Measurements from ENCODE around the gene GPX6.
A peak's percentile ranks its signal among the peaks of the same experiment; 100 is the strongest.
"Not testable (repeated sequence)": the region's sequence is repeated elsewhere in the genome, so short reads cannot be mapped to it uniquely, and the experiment has no call there.

GPX6 gene

DNA sequence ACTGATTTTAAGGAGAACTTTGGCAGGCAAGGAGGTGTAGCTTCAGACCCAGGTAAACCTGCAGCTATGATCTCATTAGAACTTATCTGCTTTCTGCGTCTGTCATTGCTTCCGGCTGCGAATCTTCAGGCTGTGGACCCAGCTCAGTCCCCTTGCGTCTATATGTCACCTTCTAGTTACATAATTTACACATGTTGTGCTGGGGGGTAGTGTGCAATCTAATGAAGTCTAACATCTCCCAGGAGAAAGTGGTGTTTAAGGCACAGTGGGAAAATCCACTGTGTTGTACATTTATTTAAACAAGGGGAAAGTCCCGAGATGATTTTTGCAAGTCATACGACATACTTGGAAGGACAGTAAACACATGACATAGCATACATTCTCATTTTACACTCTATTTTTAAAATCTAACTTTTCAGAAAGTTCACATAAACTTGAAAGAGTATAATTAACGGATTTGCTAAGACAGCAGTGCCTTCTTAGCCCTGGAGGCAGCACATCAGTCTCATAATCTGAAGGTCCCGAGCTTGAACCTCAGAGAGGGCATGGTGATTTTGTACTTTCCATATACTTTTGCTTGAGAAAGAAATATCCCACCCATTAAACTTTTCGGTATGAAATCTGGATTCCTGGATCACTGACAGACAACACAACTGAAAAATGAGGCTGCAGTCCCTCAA lies 35.2 kb downstream of the GPX6 start:
- no peak for DNase-seq

DNA sequence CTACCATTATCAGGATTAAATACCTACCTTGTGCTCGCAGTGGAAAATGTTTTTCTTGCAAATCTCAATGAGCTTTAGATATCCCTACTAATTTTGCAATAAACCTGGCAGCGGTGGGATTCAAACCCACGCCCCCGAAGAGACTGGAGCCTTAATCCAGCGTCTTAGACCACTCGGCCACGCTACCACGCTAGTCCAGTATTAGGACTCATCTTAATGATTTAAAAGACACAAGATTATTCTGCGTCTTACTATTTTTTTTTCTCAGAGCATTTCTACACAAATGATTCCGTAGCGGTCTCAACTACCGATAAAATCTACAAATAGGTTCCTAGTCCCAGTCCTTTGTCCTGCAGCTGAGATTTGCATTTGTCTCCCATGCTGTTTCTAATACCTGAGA lies 37.1 kb downstream of the GPX6 start:
- no peak for DNase-seq

DNA sequence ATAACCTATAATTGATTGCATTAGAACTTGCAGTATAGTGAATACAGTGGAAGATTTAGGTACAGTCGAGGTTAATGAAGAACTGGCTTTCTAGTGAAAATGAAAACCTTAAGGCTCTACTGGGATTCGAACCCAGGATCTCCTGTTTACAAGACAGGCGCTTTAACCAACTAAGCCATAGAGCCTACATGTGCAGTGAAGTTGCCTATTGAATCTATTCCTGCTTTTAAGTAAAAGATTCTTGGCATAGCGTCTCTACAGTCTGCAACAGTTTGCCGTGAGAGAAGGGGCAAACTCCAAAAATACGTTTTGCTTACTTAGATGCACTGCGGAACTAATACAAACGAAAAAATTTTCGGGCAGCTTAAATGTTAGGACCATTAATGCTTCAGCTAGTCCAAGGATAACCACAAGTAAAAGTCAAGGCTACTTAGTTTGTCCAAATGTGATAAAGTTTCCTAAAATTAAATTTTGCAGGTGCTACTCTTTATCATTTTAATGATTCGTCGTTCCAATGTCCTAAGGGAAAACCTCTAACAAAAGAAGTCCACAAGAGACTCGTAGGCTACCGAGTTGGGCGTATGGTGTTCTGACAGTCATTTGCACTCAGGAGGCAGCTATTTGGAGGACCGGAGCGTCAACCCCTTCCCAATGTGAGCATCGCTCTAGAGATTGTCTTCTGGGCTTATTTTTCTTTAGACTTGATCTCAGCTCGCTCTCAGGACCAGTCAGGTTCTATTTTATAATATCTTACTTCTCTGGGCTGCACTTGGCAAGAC lies 41.0 kb downstream of the GPX6 start:
- DNase-seq = peak; percentile 4

DNA sequence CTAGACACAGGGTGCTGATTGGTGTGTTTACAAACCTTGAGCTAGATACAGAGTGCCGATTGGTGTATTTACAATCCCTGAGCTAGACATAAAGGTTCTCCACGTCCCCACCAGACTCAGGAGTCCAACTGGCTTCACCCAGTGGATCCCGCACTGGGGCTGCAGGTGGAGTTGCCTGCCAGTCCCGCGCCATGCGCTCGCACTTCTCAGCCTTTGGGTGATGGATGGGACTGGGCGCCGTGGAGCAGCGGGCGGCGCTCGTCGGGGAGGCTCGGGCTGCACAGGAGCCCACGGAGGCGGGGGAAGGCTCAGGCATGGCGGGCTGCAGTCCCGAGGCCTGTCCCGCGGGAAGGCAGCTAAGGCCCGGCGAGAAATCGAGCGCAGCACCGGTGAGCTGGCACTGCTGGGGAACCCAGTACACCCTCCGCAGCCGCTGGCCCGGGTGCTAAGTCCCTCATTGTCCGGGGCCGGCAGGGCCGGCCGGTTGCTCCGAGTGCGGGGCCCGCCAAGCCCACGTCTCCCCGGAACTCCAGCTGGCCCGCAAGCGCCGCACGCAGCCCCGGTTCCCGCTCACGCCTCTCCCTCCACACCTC lies 46.3 kb downstream of the GPX6 start:
- not testable (repeated sequence) for DNase-seq

DNA sequence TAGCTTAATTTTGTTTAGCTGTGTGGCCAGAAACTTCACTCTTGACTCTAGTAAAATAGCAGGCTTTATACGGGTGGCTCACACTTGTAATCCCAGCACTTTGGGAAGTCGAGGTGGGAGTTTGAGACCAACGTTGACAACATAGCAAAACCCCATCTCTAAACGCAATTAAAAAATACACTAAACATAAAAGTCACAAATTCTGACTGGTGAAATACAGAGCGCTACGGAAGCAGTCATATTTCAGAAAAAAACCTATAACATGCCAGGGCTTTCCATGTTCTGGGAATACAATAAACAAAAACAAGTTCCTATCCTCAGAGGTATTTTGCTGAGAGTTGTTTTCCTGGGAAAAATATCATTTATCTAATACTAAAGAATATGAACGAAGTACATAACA lies 47.5 kb downstream of the GPX6 start:
- DNase-seq = no peak

DNA sequence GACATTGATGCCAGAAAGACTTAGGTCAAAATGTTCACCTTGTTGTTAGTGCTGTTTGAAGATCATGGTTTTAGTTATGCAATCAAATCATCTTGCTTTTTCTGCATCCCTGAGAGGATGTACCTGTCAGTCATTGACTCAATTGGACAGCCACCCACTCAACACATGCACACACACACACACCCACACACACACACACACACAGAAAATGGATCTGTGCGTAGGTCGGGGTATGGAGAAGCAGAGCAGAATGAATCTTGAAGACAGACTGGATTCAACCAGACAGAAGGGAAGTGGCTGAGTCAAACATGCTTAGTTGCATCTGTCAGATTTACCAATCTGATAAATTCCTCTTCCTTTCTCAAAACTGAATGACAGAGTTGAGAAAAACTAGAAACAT lies 53.2 kb downstream of the GPX6 start:
- no peak for DNase-seq

DNA sequence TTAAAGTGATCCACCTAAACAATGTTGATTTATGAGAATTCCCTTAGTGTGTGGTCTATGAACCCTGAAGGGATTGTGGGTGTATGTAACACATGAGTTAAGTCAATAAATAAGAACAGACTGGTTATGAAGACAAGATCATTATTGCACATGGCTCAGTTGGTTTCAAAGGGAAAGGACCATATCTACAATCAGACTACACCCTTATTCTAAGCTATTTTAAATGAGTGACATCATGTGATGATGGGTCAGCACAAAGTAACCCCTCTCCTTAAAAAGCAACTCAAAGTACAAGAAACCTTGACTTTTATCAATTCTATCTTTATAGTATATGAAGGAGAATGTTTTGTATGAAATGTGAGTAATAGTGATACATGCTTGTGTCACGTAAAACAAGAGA lies 57.0 kb downstream of the GPX6 start:
- no peak for DNase-seq
